ENCODE data around the gene GALNT10.

Gene GALNT10

GRCh38 chr5:154264549-154265196, 74.1 kb downstream of the GALNT10 start:
- no peak for DNase-seq

- no peak for DNase-seq
Observed at GRCh38 chr5:154265197-154265773, 74.8 kb downstream of the GALNT10 start.

- DNase-seq = no peak
Observed at GRCh38 chr5:154267516-154267915, 77.0 kb downstream of the GALNT10 start.

- no peak for DNase-seq
Observed at GRCh38 chr5:154268073-154268472, 77.5 kb downstream of the GALNT10 start.

GRCh38 chr5:154269414-154269813, 78.9 kb downstream of the GALNT10 start:
- DNase-seq = no peak

GRCh38 chr5:154271466-154271865, 80.9 kb downstream of the GALNT10 start:
- no peak for DNase-seq

GRCh38 chr5:154271936-154272514, 81.5 kb downstream of the GALNT10 start:
- no peak for DNase-seq

GRCh38 chr5:154273028-154273617, 82.6 kb downstream of the GALNT10 start:
- DNase-seq = peak in 6 of 56 donors; percentile 6 to 24 (median 14)

- no peak for DNase-seq
Observed at GRCh38 chr5:154273963-154274827, 83.7 kb downstream of the GALNT10 start.

- DNase-seq = no peak
Observed at GRCh38 chr5:154274828-154275185, 84.3 kb downstream of the GALNT10 start.

GRCh38 chr5:154275566-154275965, 85.0 kb downstream of the GALNT10 start:
- DNase-seq = no peak

- no peak for DNase-seq
Observed at GRCh38 chr5:154276261-154276972, 85.9 kb downstream of the GALNT10 start.

- peak in 1 of 56 donors; percentile 23 for DNase-seq
Observed at GRCh38 chr5:154276973-154277331, 86.4 kb downstream of the GALNT10 start.

GRCh38 chr5:154277499-154277898, 87.0 kb downstream of the GALNT10 start:
- no peak for DNase-seq

GRCh38 chr5:154278186-154278585, 87.7 kb downstream of the GALNT10 start:
- DNase-seq = no peak

- no peak for DNase-seq
Observed at GRCh38 chr5:154278908-154279307, 88.4 kb downstream of the GALNT10 start.

GRCh38 chr5:154284433-154284832, 93.9 kb downstream of the GALNT10 start:
- no peak for DNase-seq

- no peak for DNase-seq
Observed at GRCh38 chr5:154285661-154286408, 95.3 kb downstream of the GALNT10 start.

- DNase-seq = no peak
Observed at GRCh38 chr5:154286557-154286956, 96.0 kb downstream of the GALNT10 start.

- no peak for DNase-seq
Observed at GRCh38 chr5:154287136-154287535, 96.6 kb downstream of the GALNT10 start.

All from amygdala (tissue), 56 donors.